Measurements from ENCODE around the gene CACNA1D. TPM values are rescaled to one million over a fixed set of nuclear protein-coding genes. Genes with fewer than 3 reads are reported as not detected.

CACNA1D gene
- total RNA-seq, result not detected in 2 replicates

DNA sequence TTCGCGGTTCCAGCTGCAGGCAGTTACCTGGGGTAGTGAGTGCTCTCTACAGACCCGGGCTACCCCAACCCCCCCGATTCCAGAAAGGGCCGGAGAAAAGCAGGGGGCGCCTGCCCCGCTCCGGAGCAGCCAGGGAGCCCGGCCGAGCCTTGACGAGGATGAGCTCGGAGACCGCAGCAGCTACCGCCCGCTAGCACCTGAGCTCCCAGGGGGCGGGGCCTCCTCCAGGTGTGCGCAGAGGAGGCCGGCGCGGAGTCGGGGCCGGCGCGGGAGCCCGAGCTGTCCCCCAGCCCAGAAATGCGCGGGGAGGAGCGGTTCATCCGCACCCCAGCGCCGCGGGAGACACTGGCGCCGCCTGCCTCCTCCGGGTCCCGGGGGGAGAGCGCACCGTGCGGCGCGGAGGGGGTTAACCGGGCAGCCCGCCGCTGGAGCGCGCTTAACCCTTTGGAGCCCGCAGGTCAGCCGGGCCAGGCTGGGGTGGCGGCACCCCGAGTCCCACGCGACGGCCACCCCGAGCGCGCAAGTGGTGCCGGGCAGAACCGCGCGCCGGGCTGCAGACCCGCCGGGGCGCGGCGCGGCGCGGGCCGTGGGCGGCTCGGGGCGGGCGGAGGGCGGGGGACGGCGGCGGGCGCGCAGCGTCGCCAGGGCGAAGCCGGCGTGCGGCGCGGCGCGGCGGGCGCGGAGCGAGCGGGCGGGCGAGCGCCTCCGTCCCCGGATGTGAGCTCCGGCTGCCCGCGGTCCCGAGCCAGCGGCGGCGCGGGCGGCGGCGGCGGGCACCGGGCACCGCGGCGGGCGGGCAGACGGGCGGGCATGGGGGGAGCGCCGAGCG, at the start of gene CACNA1D:
Gene CACNA1D, plus strand, starts transcription at position 649 of the 829 bp plus-strand sequence. CDS start 556 bp downstream, outside the sequence.

DNA sequence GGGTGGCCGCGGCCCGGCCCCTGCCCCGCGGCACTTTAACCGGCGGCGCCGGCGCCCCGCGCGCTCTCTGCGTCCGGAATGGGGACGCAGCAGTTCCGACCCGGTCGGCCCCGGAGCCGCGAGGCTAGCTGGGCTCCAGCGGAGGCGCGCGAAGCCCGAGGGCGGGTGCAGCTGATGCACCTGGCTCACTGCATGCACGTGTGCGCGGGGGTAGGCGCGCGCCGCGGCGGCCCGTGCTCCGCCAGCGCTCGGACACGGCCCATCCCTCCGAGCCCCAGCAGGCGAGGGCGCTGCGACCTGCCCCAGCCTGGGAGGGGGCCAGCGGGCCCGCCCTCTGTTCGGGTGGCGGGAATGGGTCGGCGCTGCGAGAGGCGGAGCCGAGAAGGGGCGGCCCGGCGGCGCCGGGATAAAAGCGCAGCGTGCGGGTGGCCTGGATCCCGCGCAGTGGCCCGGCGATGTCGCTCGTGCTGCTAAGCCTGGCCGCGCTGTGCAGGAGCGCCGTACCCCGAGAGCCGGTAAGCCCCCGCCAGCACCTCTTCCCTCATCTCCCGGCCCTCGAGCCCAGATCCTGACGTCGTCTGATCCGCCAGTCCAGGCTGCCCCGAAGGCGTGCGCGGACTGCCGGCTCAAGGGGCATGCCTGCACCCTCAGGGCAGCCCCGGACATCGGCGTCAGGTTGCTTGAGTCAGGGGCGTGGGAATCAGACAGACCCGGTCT, 351.9 kb downstream of the CACNA1D start, which contains the start of the genes CHDH and IL17RB:
Gene CHDH, minus strand, starts transcription at position 286 of the 717 bp plus-strand sequence. CDS start 22,411 bp downstream, outside the sequence.
Gene IL17RB, plus strand, starts transcription at position 435 of the 717 bp plus-strand sequence. Its CDS starts 21 bp downstream, at position 456.

Other genes starting within 250 kb of the CACNA1D start
- 544 and 550 TPM in 2 replicates for gene TKT, start 238.6 kb upstream of the CACNA1D start, total RNA-seq
- 14.5 and 15.5 TPM in 2 replicates for gene DCP1A, start 147.1 kb upstream of the CACNA1D start, total RNA-seq